Breast epithelium (tissue), 4 donors: ENCODE results near the gene ATP8B3. TPM values are rescaled to one million over a fixed set of nuclear protein-coding genes. Genes with fewer than 3 reads are reported as not detected.

Source experiments
- DNase-seq, 2 donors: peaks; one replicate each; pipeline ENCODE4 v3.0.0-alpha.2; 2019; ENCODE audit warnings: low spot score in 2 of 2
- H3K27ac ChIP-seq, 2 donors: fragments of 200-600 bp; sonication (generic) in 1 of 2; one replicate each; pipeline ENCODE4 v1.5.1; 2016 to 2019; ENCODE audit warnings: mild to moderate bottlenecking in 1 of 2
- H3K27me3 ChIP-seq, 2 donors: fragments of 200-600 bp; sonication (generic) in 1 of 2; one replicate each; pipeline versions ENCODE4 v1.5.1 to v1.6.0; 2017 to 2019; ENCODE audit warnings: control low read depth in 1 of 2, mild to moderate bottlenecking in 1 of 2
- H3K36me3 ChIP-seq: fragments of 200-600 bp; one replicate; pipeline ENCODE4 v1.5.1; 2019
- H3K4me1 ChIP-seq, 2 donors: fragments of 200-600 bp; sonication (generic); one replicate each; pipeline ENCODE4 v1.5.1; 2016 to 2019; ENCODE audit warnings: control low read depth in 1 of 2
- H3K4me3 ChIP-seq, 3 donors: fragments of 200-600 bp; sonication (generic); 1 replicate in 2 of 3; 2 replicates in 1 of 3; pipeline ENCODE4 v1.5.1; 2016 to 2019; ENCODE audit warnings: mild to moderate bottlenecking in 3 of 3, moderate library complexity in 2 of 3
- H3K9me3 ChIP-seq, 2 donors: fragments of 200-600 bp; sonication (generic) in 1 of 2; one replicate each; pipeline ENCODE4 v1.5.1; 2016 to 2019; ENCODE audit warnings: control low read depth in 1 of 2
- POLR2A ChIP-seq: fragments of 450-650 bp; IDR thresholded peaks from one replicate; pipeline ENCODE4 v1.6.1; 2016; ENCODE audit warnings: antibody characterized with exemption, mild to moderate bottlenecking, moderate library complexity
- POLR2AphosphoS5 ChIP-seq, 3 donors: sonication (generic); formaldehyde crosslinking; IDR thresholded peaks; one replicate each; pipeline ENCODE4 v1.6.1; 2017; ENCODE audit warnings: antibody characterized with exemption in 3 of 3
- intact Hi-C: fragments of 100-400 bp; cut with DNase I; formaldehyde crosslinking; loops from one replicate; pipeline ENCODE4 v1.15.1; 2023; ENCODE audit warnings: low total_unique reads
- total RNA-seq, 3 donors: library from RNA; depleted of rRNA; stranded (reverse); fragments of >200 nt; gene quantifications; one replicate each; pipeline ENCODE4 v1.1.0, GENCODE V29; 2016
- TF ChIP-seq, protein P1 (sequence below), 3 donors: fragments of 450-650 bp; IDR thresholded peaks; one replicate each; pipeline ENCODE4 v1.5.1; 2016 to 2017; ENCODE audit warnings: antibody characterized with exemption in 3 of 3, mild to moderate bottlenecking in 3 of 3, moderate library complexity in 3 of 3

Gene ATP8B3
- total RNA-seq, 3 donors from 2014 or later = 0.66 to 1.4 (median 1.0) TPM

DNA sequence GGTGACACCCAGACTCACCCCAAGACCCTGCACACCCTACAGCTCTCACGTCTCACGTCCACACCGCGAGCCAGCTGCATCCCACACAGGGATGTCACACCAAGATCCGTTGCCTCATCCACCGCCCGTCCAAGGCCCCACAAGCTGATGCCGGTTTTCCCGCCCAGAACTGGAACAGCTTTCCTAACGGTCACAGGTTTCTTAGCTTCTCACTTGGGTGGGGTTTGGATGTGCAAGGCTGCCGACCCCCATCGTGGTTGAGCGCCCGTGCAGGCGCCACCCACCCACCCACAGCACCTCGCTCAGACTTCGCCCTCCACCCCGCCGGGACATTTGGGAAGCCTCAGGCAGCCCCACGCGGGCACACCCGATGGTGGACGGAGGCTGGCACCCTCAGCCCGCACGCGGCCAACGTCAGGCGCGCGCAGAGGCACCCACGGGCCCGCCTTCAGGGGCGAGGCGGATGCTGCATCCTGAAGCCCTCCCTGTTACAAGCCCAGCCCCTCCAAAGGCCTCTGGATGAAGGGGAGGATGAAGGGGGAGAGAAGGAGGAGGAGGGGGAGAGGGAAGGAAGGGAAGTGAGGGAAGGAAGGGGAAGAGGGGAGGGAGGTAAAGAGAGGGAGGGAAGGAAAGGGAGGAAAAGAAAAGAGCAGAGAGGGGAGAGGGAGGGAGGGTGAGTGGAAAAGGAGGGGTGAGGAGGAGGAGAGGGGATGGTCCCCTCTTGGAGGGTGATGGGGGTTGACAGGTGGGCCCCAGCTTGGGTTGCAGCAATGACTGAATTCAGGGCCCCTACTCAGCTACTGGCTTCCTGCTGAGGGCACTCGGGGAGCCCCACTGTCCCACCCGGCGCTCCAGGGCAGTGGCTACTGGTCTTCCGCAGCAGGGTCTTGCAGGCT is 45.9 kb downstream of the ATP8B3 start:
- Histone ChIP-seq H3K4me3 (no peak overlapping the region), H3K36me3 (no peaks in the 10 kb centered on the region), H3K4me1 (no peaks in the 10 kb centered on the region), H3K27me3 (peaks cover 16 to 100% of the 10 kb centered on the region in 2 donors), H3K9me3 (peaks cover 11 to 12% of the 10 kb centered on the region in 2 donors), H3K27ac (no peak overlapping the region)
- intact Hi-C loops = no loop called here
- TF ChIP-seq POLR2A = no peak
- TF ChIP-seq, protein P1, sequence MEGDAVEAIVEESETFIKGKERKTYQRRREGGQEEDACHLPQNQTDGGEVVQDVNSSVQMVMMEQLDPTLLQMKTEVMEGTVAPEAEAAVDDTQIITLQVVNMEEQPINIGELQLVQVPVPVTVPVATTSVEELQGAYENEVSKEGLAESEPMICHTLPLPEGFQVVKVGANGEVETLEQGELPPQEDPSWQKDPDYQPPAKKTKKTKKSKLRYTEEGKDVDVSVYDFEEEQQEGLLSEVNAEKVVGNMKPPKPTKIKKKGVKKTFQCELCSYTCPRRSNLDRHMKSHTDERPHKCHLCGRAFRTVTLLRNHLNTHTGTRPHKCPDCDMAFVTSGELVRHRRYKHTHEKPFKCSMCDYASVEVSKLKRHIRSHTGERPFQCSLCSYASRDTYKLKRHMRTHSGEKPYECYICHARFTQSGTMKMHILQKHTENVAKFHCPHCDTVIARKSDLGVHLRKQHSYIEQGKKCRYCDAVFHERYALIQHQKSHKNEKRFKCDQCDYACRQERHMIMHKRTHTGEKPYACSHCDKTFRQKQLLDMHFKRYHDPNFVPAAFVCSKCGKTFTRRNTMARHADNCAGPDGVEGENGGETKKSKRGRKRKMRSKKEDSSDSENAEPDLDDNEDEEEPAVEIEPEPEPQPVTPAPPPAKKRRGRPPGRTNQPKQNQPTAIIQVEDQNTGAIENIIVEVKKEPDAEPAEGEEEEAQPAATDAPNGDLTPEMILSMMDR (IDR thresholded peaks at IDR 0.05) = no peak
- no peak for TF ChIP-seq POLR2AphosphoS5 (IDR thresholded peaks at IDR 0.05)
- no peak for DNase-seq

- intact Hi-C loops = no loop called here
- Histone ChIP-seq H3K4me3 (no peak overlapping the region), H3K27me3 (peaks cover 16 to 98% of the 10 kb centered on the region in 2 donors), H3K4me1 (no peaks in the 10 kb centered on the region), H3K9me3 (peaks cover 3 to 4% of the 10 kb centered on the region in 2 donors), H3K27ac (no peak overlapping the region), H3K36me3 (no peaks in the 10 kb centered on the region)
- no peak for DNase-seq
- TF ChIP-seq POLR2AphosphoS5 (IDR thresholded peaks at IDR 0.05) (no peak), POLR2A (no peak)
- TF ChIP-seq, protein P1 (IDR thresholded peaks at IDR 0.05) = no peak
These were observed 46.7 kb downstream of the ATP8B3 start for GRCh38 chr19:1765232-1765903.

DNA sequence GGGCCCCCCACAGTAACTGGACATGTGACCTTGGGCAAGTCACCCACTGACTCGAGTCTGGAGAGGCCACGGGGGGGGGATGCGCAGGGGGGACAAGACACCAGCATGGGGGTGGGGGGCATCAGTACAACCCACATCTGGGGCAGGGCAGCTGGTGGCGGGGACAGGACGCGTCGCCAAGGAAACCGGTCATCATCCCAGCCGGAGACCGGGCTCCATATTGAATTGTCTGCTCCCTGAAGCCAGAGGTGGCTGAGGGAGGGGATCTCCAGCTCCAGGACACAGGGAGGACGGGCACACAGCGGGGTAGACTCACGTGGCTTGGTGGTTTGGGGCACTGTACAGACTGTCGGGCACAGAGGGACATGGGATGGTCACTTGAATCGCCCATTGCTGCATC is 47.3 kb downstream of the ATP8B3 start:
- Histone ChIP-seq H3K4me1 (no peaks in the 10 kb centered on the region), H3K4me3 (no peak overlapping the region), H3K9me3 (no peaks in the 10 kb centered on the region), H3K36me3 (no peaks in the 10 kb centered on the region), H3K27ac (no peak overlapping the region), H3K27me3 (peaks cover 16 to 98% of the 10 kb centered on the region in 2 donors)
- no peak for TF ChIP-seq POLR2AphosphoS5 (IDR thresholded peaks at IDR 0.05)
- intact Hi-C loops = no loop called here
- DNase-seq = no peak

- peaks cover 16 to 98% of the 10 kb centered on the region in 2 donors for H3K27me3 ChIP-seq
- no peak overlapping the region for H3K27ac ChIP-seq
- intact Hi-C loops = no loop called here
- no peaks in the 10 kb centered on the region for H3K36me3 ChIP-seq
- no peaks in the 10 kb centered on the region for H3K4me1 ChIP-seq
- no peaks in the 10 kb centered on the region for H3K9me3 ChIP-seq
- TF ChIP-seq POLR2AphosphoS5 (IDR thresholded peaks at IDR 0.05) = no peak
- H3K4me3 ChIP-seq = no peak overlapping the region
- DNase-seq = no peak
These were observed 48.1 kb downstream of the ATP8B3 start for GRCh38 chr19:1763648-1764639.

GRCh38 chr19:1762243-1763117 is 49.6 kb downstream of the ATP8B3 start:
- no peak overlapping the region for H3K27ac ChIP-seq
- no peaks in the 10 kb centered on the region for H3K9me3 ChIP-seq
- no peak for TF ChIP-seq POLR2A
- TF ChIP-seq, protein P1 (IDR thresholded peaks at IDR 0.05) = no peak
- no peak for DNase-seq
- no peaks in the 10 kb centered on the region for H3K36me3 ChIP-seq
- peaks cover 18 to 98% of the 10 kb centered on the region in 2 donors for H3K27me3 ChIP-seq
- intact Hi-C loops = no loop called here
- no peaks in the 10 kb centered on the region for H3K4me1 ChIP-seq
- H3K4me3 ChIP-seq = no peak overlapping the region
